UCSD-AML1 (cell line): ENCODE results near the gene NCSTN.

Source experiments
- DNase-seq: peaks from one replicate; lab custom pipeline; 2025; ENCODE audit not compliant: unreplicated experiment; lab: John Stamatoyannopoulos, UW

Gene NCSTN

GRCh38 chr1:160342953-160343869, at the start of gene NCSTN, which contains the start of gene COPA:
Gene NCSTN (plus strand): TSS chr1:160343383. CDS start chr1:160343397, 14 bp downstream.
Gene COPA (minus strand): TSS chr1:160343250. CDS start chr1:160343170, 80 bp downstream.
- peak; percentile 92 for DNase-seq

- DNase-seq, result no peak
Measured at GRCh38 chr1:160296036-160296435, 47.1 kb upstream of the NCSTN start.

GRCh38 chr1:160300173-160300572, 43.0 kb upstream of the NCSTN start:
- DNase-seq, result no peak

GRCh38 chr1:160307118-160307791, 35.9 kb upstream of the NCSTN start:
- no peak for DNase-seq

- DNase-seq, result no peak
Measured at GRCh38 chr1:160308451-160309184, 34.6 kb upstream of the NCSTN start.

- no peak for DNase-seq
Measured at GRCh38 chr1:160309185-160309557, 34.0 kb upstream of the NCSTN start.

- DNase-seq, result no peak
Measured at GRCh38 chr1:160309571-160309970, 33.6 kb upstream of the NCSTN start.

GRCh38 chr1:160315359-160315758, 27.8 kb upstream of the NCSTN start:
- DNase-seq, result no peak

GRCh38 chr1:160322831-160323230, 20.4 kb upstream of the NCSTN start:
- DNase-seq, result no peak

- no peak for DNase-seq
Measured at GRCh38 chr1:160325252-160325651, 17.9 kb upstream of the NCSTN start.

GRCh38 chr1:160326418-160326817, 16.8 kb upstream of the NCSTN start:
- no peak for DNase-seq

- no peak for DNase-seq
Measured at GRCh38 chr1:160328184-160328583, 15.0 kb upstream of the NCSTN start.

- no peak for DNase-seq
Measured at GRCh38 chr1:160330119-160330518, 13.1 kb upstream of the NCSTN start.

GRCh38 chr1:160332516-160332915, 10.7 kb upstream of the NCSTN start:
- DNase-seq, result no peak

GRCh38 chr1:160338580-160338979, 4.6 kb upstream of the NCSTN start:
- DNase-seq, result no peak

- no peak for DNase-seq
Measured at GRCh38 chr1:160340146-160340545, 3.0 kb upstream of the NCSTN start.

GRCh38 chr1:160340866-160341265, 2.3 kb upstream of the NCSTN start:
- no peak for DNase-seq

- DNase-seq, result no peak
Measured at GRCh38 chr1:160342526-160342925, 657 bp upstream of the NCSTN start.

- no peak for DNase-seq
Measured at GRCh38 chr1:160344241-160344640, 1.1 kb downstream of the NCSTN start.

- DNase-seq, result no peak
Measured at GRCh38 chr1:160344936-160345335, 1.8 kb downstream of the NCSTN start.

GRCh38 chr1:160346463-160346862, 3.3 kb downstream of the NCSTN start:
- DNase-seq, result no peak
